GM21825 (cell line): ENCODE data around the gene RBM12.
"Not testable (repeated sequence)": the region's sequence is repeated elsewhere in the genome, so short reads cannot be mapped to it uniquely, and the experiment has no call there.

Source experiments
- ATAC-seq: cut with Tn5 transposase; IDR thresholded peaks from one replicate; pipeline ENCODE4 v1.9.1; 2021; ENCODE audit warnings: mild to moderate bottlenecking, moderate library complexity; ENCODE audit not compliant: unreplicated experiment

The RBM12 gene, protein sequence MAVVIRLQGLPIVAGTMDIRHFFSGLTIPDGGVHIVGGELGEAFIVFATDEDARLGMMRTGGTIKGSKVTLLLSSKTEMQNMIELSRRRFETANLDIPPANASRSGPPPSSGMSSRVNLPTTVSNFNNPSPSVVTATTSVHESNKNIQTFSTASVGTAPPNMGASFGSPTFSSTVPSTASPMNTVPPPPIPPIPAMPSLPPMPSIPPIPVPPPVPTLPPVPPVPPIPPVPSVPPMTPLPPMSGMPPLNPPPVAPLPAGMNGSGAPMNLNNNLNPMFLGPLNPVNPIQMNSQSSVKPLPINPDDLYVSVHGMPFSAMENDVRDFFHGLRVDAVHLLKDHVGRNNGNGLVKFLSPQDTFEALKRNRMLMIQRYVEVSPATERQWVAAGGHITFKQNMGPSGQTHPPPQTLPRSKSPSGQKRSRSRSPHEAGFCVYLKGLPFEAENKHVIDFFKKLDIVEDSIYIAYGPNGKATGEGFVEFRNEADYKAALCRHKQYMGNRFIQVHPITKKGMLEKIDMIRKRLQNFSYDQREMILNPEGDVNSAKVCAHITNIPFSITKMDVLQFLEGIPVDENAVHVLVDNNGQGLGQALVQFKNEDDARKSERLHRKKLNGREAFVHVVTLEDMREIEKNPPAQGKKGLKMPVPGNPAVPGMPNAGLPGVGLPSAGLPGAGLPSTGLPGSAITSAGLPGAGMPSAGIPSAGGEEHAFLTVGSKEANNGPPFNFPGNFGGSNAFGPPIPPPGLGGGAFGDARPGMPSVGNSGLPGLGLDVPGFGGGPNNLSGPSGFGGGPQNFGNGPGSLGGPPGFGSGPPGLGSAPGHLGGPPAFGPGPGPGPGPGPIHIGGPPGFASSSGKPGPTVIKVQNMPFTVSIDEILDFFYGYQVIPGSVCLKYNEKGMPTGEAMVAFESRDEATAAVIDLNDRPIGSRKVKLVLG

DNA sequence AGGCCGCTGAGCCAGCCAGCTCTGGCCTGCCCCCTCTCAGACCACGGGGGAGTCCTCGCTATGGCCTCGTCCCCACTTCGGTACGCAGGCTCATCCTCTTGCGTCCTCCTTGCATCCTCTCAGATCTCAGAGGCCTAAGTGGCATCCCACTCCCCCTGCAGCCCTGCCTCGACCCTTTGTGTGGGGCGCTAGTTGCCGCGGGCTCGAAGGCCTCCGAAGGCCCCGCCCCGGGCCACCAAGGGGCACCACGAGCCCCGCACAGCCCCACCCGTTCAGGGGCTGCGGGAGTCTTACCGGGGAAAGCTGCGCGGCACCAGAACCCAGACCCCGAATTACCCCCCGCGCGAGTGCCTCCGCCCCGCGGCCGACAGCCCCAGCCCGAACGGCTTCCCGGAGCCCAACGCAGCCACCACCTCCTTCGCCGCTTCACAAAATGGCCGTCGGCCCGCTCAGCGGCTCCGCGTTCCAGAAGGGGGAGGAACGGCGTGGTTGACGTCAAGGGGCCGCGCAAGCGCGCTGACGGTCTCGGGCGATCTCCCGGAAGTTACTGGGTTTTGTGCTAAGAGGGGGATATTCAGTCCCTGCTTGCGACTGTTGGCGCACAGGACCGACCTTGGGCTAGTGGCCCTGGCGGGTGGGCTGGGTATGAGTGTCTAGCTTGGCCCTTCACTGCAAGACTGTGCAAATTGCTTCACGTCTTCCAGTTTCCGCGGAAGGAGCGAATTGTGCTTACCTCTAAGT, at the start of gene RBM12, which contains the start of gene CPNE1:
RBM12 (minus strand) TSS at position 435 of the 741 bp plus-strand sequence. CDS start 9,578 bp downstream, outside the sequence.
CPNE1 (minus strand) TSS at position 435 of the 741 bp plus-strand sequence. CDS start 31,977 bp downstream, outside the sequence.
- peak; percentile 73 for ATAC-seq

- ATAC-seq: no peak
Observed at GRCh38 chr20:35714127-35714526, 49.4 kb upstream of the RBM12 start.

DNA sequence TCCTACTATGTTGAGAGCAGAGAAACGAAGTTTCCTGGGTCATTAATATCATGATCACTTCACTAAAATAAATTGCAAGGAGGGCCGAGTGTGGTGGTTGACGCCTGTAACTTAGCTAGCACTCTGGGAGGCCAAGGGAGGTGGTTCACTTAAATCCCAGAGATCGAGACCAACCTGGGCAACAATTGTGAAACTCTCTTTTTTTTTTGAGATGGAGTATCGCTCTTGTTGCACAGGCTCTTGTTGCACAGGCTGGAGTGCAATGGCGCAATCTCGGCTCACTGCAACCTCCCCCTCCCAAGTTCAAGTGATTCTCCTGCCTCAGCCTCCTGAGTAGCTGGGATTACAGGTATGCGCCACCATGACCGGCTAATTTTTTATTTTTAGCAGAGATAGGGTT, 48.4 kb upstream of the RBM12 start:
- not testable (repeated sequence) for ATAC-seq

DNA sequence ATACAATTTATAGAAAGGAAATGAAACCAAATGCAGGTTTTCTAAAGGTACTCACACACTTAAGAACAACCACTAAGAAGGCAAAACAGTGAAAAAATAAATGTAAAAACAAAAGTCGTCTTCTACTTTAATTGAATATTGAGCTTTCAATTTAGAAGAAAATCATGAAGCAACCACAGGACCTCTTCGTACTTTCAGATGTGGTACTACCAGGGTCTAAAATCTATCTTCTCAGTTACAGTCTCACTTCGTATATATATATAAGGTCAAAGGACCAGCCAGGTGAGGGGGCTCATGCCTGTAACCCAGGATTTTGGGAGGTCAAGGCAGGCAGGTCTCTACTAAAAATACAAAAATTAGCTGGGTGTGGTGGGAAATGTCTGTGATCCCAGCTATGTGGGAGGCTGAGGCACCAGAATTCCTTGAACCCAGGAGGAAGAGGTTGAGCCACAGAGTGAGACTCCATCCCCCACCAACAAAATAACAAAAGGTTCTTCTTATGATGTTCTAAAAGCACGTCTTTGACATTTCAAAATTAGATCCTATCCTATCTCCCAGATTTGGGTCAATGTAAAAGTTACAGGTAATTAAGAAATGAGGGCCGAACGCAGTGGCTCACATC, 47.0 kb upstream of the RBM12 start:
- no peak for ATAC-seq

- no peak for ATAC-seq
Observed at GRCh38 chr20:35710884-35711587, 46.3 kb upstream of the RBM12 start.

DNA sequence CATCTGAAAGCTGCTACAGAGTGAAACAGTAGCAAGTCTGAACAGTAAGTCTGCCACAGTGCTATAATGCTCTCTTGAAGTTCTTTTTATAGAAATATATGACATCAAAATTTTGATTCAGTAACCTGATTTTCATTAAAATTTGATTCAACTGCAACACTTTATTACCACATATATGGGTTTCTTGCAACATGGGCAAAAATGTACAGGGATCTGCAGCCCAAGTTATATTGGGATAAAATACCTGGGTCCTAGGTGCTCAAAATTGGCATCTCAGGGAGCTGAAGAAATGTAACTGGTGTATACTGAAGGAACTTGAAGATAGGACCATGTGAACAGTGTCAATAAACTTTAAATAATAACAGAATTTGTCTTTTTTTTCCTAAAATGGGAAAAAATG, 45.3 kb upstream of the RBM12 start:
- ATAC-seq: no peak

GRCh38 chr20:35709259-35709658, 44.6 kb upstream of the RBM12 start:
- no peak for ATAC-seq

DNA sequence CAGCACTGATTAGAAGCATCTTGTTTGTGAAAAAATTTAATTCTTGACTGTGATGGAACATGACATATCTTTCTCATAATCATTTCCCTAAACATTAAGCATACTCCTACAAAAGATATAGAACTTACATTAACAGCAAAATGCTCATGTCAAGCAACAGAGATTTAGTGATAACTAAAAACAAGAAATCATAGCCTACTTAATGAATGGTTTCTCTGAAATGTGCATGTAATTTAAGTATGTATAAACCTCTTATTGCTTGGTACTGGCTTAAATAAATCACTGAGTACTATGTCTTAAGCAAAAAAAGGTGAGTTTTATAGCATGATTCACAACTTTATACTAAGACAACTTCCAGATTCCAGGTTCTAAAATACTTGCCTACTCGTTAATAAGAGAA, 43.8 kb upstream of the RBM12 start:
- ATAC-seq: no peak

- not testable (repeated sequence) for ATAC-seq
Observed at GRCh38 chr20:35706591-35707529, 42.2 kb upstream of the RBM12 start.

- ATAC-seq: not testable (repeated sequence)
Observed at GRCh38 chr20:35705894-35706293, 41.2 kb upstream of the RBM12 start.

DNA sequence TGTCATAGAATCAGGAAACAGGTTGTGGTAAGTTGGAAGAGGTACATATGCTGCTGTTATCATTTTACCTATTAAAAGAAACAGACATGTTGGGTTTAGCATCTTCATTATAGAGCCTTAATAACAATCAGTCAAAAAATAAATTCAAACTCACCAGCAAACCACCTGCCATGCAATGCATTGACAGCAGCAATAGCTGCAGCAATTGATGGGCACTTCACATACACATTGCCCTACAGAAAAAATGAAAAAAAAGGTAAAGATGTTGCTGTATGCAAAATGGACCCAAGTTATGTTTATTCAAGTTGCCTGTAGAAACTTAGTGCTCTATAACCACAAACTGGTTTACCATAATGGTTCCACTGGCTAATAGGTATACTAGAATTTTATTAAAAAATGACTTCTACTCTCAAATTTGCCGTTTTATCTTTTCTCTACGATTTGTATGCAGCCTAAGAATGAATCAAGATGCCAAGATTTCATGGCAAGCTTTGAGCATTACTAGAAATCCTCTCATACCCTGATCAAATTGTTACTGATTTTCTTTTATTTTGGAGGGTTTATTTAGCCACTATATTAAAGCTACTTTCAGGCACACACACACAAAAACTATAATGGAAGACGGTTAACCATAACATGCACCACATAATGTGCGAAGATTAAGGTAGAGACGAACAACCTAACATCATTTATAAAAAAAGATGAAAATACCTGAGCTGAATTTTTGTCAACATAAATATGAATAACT, 40.0 kb upstream of the RBM12 start:
- no peak for ATAC-seq

GRCh38 chr20:35702824-35703695, 38.4 kb upstream of the RBM12 start:
- no peak for ATAC-seq

DNA sequence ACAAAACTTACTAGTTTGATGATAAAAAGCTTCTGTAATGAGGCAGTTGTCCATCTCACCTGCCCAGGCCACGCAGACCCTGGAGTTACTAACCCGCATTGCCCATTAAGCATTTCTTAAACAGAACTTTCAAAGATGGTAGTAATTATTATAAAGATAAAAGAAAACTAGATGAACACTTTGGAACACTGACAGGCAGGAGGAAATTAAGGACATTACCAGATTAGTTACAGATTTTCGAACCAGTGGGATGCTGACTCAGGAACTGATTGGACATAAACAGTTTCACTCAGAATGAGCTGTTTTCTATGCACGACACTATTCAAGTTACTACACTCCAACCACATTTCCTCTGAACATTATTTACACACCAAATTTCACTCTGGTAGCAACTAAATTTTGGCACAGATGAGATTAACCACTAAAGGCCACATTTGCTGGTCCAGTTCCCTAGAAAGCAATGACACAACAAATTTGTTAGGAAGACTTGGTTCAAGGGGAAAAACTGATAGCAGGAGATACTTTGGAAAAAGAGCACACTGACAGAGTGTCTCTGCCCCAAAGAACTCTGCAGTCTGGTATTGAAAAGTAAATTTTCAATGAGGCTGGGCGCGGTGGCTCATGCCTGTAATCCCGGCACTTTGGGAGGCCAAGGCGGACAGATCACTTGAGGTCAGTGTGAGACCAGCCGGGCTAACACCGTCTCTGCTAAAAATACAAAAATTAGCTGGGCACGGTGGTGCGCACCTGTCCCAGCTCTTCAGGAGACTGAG, 37.5 kb upstream of the RBM12 start:
- ATAC-seq: no peak

GRCh38 chr20:35700625-35701148, 36.0 kb upstream of the RBM12 start:
- no peak for ATAC-seq

GRCh38 chr20:35699957-35700624, 35.4 kb upstream of the RBM12 start:
- no peak for ATAC-seq
